ENCODE results near the gene STK39. TPM values are rescaled to one million over a fixed set of nuclear protein-coding genes. Genes with fewer than 3 reads are reported as not detected.
A peak's percentile ranks its signal among the peaks of the same experiment; 100 is the strongest.

The STK39 gene
- total RNA-seq, 4 donors from 2014 or later: 13.8 to 28.2 (median 18.3) TPM

DNA sequence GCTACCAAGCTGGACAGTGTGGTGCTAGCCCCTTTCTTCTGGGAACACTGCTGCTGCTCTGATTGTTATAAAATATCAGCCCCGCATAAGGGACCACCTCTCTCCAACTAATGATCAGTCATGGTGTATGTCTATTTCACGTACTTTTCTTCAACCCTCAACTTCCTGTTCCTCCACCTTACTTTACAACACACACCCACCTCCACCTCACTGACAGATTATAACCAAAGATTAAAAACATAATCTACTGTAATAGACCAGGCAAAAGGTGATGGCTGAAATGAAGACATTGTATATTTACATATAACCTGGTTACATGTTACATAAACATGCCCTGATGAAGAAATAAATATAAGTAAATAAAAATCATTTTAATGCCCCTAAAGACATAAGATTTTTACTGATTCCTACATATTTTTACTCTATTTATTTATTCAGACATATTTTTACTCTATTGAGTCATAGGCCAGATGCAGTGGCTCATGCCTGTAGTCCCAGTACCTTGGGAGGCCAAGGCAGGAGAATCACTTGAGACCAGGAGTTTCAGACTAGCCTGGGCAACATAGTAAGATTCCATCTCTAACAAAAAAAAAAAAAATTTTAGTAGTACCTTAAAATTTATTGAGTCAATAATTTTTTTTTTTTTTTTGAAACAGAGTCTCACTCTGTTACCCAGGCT, 12.8 kb downstream of the STK39 start:
- DNase-seq (ENCODE audit: low spot score in 2 of 2): no peak
- no peaks in the 10 kb centered on the region for H3K4me1 ChIP-seq
- H3K27me3 ChIP-seq: no peaks in the 10 kb centered on the region
- peak overlapping the region; percentile 1 for H3K27ac ChIP-seq
- 82% methylated on average over 2 of the region's 2 CpGs for WGBS
- TF ChIP-seq, protein P1, sequence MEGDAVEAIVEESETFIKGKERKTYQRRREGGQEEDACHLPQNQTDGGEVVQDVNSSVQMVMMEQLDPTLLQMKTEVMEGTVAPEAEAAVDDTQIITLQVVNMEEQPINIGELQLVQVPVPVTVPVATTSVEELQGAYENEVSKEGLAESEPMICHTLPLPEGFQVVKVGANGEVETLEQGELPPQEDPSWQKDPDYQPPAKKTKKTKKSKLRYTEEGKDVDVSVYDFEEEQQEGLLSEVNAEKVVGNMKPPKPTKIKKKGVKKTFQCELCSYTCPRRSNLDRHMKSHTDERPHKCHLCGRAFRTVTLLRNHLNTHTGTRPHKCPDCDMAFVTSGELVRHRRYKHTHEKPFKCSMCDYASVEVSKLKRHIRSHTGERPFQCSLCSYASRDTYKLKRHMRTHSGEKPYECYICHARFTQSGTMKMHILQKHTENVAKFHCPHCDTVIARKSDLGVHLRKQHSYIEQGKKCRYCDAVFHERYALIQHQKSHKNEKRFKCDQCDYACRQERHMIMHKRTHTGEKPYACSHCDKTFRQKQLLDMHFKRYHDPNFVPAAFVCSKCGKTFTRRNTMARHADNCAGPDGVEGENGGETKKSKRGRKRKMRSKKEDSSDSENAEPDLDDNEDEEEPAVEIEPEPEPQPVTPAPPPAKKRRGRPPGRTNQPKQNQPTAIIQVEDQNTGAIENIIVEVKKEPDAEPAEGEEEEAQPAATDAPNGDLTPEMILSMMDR (IDR thresholded peaks at IDR 0.05): no peak
- no peak for TF ChIP-seq EP300 (IDR thresholded peaks at IDR 0.05)
- TF ChIP-seq POLR2A (IDR thresholded peaks at IDR 0.05): no peak
- no peaks in the 10 kb centered on the region for H3K9me3 ChIP-seq
- H3K36me3 ChIP-seq: no peaks in the 10 kb centered on the region
- no peak overlapping the region for H3K4me3 ChIP-seq

DNA sequence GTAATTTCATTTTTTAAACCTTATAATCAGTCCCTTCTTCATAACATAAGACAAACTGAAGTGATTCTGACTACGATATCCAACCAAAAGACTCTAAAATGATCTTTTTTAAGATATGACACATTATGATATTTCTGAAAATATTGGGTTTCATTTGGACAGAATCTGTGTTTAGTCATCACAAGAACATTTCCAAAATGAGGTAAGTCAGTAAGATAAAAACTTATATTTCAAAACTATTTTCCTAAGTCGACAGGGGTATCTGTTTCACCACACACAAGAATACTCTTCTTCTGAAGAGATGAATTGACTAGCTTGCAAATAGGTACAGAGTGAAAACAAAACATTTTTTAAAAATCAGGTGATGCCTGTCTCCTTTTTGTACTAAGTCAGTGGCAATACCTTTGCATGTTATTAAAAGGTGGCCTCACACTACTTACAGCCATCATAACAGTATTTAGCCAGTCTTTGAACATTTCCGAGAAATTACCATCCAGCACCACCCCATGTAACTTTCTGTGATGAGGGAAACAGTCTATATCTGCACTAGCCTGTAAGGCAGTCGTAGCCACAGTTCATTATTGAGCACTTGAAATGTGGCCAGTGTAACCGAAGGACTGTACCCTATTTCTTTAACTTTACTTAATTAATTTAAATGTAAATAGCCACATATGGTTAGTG, 13.5 kb downstream of the STK39 start:
- no peaks in the 10 kb centered on the region for H3K4me1 ChIP-seq
- DNase-seq (ENCODE audit: low spot score in 2 of 2): no peak
- TF ChIP-seq, protein P1 (IDR thresholded peaks at IDR 0.05): no peak
- no peak for TF ChIP-seq POLR2A (IDR thresholded peaks at IDR 0.05)
- TF ChIP-seq EP300 (IDR thresholded peaks at IDR 0.05): no peak
- no peak for TF ChIP-seq POLR2AphosphoS5 (IDR thresholded peaks at IDR 0.05)
- 87% methylated on average over 5 of the region's 5 CpGs for WGBS
- H3K27me3 ChIP-seq: no peaks in the 10 kb centered on the region
- no peaks in the 10 kb centered on the region for H3K9me3 ChIP-seq
- H3K36me3 ChIP-seq: no peaks in the 10 kb centered on the region
- no peak overlapping the region for H3K4me3 ChIP-seq
- H3K27ac ChIP-seq: peak overlapping the region; percentile 35

DNA sequence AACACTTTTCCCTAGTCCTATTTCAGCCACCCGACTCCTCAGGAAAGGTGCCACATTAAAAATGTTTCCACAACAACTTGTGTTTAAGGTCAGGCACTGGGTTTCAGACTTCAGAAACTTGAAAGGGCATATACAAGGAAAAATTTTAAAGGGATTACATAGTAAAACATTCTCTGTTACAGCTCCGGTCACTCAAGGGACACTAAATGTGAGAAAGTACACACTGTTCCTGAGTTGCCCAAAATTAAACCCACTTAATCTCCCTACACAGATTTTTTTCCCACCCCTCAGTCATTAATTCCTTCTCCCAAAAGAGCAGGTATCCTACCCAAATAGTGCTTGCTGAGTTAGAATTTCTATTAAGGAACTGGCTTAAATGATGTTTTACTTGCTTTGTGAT, 14.2 kb downstream of the STK39 start:
- TF ChIP-seq POLR2A (IDR thresholded peaks at IDR 0.05): no peak
- no peaks in the 10 kb centered on the region for H3K27me3 ChIP-seq
- no peaks in the 10 kb centered on the region for H3K36me3 ChIP-seq
- H3K27ac ChIP-seq: peak overlapping the region; percentile 35
- H3K9me3 ChIP-seq: no peaks in the 10 kb centered on the region
- H3K4me1 ChIP-seq: no peaks in the 10 kb centered on the region
- WGBS: 92% methylated on average over 2 of the region's 2 CpGs
- no peak overlapping the region for H3K4me3 ChIP-seq
- DNase-seq (ENCODE audit: low spot score in 2 of 2): no peak

DNA sequence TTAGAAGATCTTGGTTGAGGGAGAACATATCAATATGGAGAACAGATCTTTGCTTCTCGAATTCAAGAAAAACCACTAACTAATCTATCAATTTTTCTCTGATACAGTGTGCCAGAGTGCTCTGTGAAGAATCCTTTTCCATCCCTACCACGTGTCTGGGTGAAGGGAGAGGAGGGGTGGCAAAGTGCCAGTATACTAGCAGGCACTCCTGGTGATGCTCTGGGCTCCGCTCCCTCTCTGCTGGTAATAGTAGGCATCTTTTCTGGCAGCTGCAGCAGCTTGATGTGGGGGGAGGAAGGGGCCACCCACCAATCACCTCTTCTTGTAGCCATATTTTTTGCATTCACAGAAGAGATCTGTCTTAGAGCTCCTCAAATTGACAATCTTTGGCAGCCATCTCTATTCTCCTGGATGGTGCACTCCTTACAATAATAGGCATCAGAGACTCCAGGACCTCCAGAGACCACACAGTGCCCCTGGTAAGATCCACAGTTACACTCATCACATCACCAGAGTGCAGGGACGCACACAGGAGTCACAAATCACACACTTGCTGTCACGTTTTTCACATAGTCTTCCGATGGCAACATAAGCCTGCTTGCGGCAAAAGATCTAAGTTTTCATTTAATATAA, 15.7 kb downstream of the STK39 start:
- no peak overlapping the region for H3K4me3 ChIP-seq
- no peak for DNase-seq (ENCODE audit: low spot score in 2 of 2)
- H3K27ac ChIP-seq: no peak overlapping the region
- no peaks in the 10 kb centered on the region for H3K27me3 ChIP-seq
- WGBS: 85% methylated on average over 7 of the region's 7 CpGs
- no peaks in the 10 kb centered on the region for H3K36me3 ChIP-seq
- H3K4me1 ChIP-seq: no peaks in the 10 kb centered on the region
- TF ChIP-seq EP300 (IDR thresholded peaks at IDR 0.05) (no peak), POLR2AphosphoS5 (IDR thresholded peaks at IDR 0.05) (no peak), POLR2A (IDR thresholded peaks at IDR 0.05) (no peak)
- TF ChIP-seq, protein P1 (IDR thresholded peaks at IDR 0.05): no peak
- H3K9me3 ChIP-seq: no peaks in the 10 kb centered on the region

DNA sequence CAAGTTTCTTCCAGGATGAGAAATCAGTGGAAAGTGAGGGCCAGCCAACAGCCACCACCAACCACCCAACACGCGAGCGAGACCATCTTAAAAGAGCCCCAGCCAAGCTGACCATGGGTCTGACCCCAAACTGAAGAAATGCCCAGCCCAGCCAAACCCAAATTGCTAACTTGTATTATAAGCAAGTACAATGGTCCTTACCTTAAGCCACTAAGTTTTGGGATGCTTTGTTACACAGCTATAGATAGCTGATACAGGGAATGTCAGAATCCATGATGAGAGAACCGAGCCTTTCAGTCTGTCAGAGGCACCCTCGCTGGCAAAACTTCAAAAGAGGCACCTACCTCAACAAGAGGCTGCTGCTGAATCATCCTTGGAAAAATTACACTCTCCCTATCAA, 17.0 kb downstream of the STK39 start:
- DNase-seq (ENCODE audit: low spot score in 2 of 2): no peak
- 98% methylated on average over 5 of the region's 5 CpGs for WGBS
- Histone ChIP-seq H3K4me1 (no peaks in the 10 kb centered on the region), H3K36me3 (no peaks in the 10 kb centered on the region), H3K9me3 (no peaks in the 10 kb centered on the region), H3K4me3 (no peak overlapping the region), H3K27me3 (no peaks in the 10 kb centered on the region), H3K27ac (no peak overlapping the region)
- TF ChIP-seq EP300 (IDR thresholded peaks at IDR 0.05) (no peak), POLR2A (IDR thresholded peaks at IDR 0.05) (no peak), POLR2AphosphoS5 (IDR thresholded peaks at IDR 0.05) (no peak)
- TF ChIP-seq, protein P1 (IDR thresholded peaks at IDR 0.05): no peak
